H1 (cell line): ENCODE data around the gene SYNGR4. TPM values are rescaled to one million over a fixed set of nuclear protein-coding genes. Genes with fewer than 3 reads are reported as not detected.

Experiments
- BRCA1 ChIP-seq: IDR thresholded peaks from 2 replicates; pipeline ENCODE4 v1.6.1; 2012; ENCODE audit warnings: low read depth, low read length, improper control_type of control experiment
- HDAC6 ChIP-seq: IDR thresholded peaks from one replicate; pipeline ENCODE4 v1.7.1; 2012; ENCODE audit warnings: low read depth, mild to moderate bottlenecking, inconsistent platforms, low read length, moderate library complexity
- polyA plus RNA-seq, 7 experiments: library from polyadenylated mRNA; depleted of rRNA in 3 of 7; stranded (reverse) in 5 of 7; unstranded in 2 of 7; fragments of >200 nt in 5 of 7; fragments of 200-250 nt in 2 of 7; gene quantifications; 1 replicate in 5 of 7; 2 replicates in 1 of 7; 4 replicates in 1 of 7; pipeline versions ENCODE4 v1.2.1 to v1.2.3, GENCODE V29; 2011 to 2013; ENCODE audit warnings: missing spikeins in 2 of 7, mixed read lengths in 2 of 7
- total RNA-seq: library from RNA; stranded (reverse); fragmentation: NEBNext Ultra II Directional; extraction: Animal tissue kit (Norgen Biotek cat#: 25700); gene quantifications from 2 replicates; pipeline ENCODE4 v1.2.1, GENCODE V29; 2021
- TF ChIP-seq, protein P1 (sequence below), 3 experiments: IDR thresholded peaks; 1 replicate in 2 of 3; 2 replicates in 1 of 3; pipeline versions ENCODE4 v1.5.1 to v1.6.1; 2011; ENCODE audit warnings: low read length in 3 of 3, mild to moderate bottlenecking in 3 of 3, inconsistent platforms in 2 of 3, low read depth in 1 of 3, moderate library complexity in 1 of 3; ENCODE audit not compliant: insufficient read depth in 1 of 3; ENCODE audit errors: control extremely low read depth in 1 of 3

Gene SYNGR4
- total and polyA plus RNA-seq, 2 of the 8 experiments (the other 6 are each of a cell fraction or from before 2014, with no cell fraction given) = 0.41 TPM; not detected in 1

DNA sequence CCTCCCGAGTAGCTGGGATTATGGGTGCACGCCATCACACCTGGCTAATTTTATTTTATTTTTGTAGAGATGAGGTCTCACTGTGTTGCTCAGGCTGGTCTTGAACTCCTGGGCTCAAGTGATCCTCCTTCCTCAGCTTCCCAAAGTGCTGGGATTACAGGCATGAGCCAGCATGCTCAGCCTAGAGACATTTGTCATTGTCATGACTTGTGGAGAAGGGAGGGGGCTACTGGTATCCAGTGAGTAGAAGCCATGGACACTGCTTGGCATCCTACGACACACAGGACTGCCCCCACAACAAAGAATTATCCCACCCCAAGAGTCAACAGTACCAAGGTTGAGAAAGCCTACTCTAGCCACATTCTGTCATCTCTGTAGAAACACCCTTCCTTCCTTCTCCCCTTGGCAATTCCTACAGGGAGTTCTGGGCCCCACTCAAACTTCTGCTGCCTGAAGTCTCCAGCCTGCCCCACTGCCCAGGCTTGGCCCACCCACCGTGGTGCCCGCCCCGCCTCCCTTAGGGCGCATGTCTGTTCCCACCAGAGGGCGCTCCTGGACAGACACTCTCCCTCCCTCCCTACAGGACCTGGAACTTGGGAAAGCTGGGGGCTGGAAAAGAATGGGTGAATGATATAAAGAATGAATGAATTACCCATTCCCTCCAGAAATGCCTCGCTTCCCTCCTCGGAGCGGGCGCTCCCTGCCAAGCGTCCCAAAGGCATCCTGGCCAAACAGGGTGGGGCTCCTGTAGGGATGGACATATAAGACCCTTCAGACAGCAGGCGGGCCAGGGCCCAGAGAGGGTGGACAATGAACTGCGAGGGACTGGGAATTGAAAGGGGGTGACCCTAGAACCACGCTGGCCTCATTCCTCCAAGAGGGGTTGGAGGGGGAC, 44.3 kb upstream of the SYNGR4 start (continued):
- TF ChIP-seq, protein P1, sequence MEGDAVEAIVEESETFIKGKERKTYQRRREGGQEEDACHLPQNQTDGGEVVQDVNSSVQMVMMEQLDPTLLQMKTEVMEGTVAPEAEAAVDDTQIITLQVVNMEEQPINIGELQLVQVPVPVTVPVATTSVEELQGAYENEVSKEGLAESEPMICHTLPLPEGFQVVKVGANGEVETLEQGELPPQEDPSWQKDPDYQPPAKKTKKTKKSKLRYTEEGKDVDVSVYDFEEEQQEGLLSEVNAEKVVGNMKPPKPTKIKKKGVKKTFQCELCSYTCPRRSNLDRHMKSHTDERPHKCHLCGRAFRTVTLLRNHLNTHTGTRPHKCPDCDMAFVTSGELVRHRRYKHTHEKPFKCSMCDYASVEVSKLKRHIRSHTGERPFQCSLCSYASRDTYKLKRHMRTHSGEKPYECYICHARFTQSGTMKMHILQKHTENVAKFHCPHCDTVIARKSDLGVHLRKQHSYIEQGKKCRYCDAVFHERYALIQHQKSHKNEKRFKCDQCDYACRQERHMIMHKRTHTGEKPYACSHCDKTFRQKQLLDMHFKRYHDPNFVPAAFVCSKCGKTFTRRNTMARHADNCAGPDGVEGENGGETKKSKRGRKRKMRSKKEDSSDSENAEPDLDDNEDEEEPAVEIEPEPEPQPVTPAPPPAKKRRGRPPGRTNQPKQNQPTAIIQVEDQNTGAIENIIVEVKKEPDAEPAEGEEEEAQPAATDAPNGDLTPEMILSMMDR (IDR thresholded peaks at IDR 0.05; ENCODE audit: control extremely low read depth in 1 of 3, insufficient read depth in 1 of 3, low read depth in 1 of 3, low read length in 3 of 3) = peak; percentile 80 to 87 (median 86)
- no peak for TF ChIP-seq BRCA1
- TF ChIP-seq HDAC6 = no peak
